MM.1S (cell line): ENCODE measurements around the gene TBC1D5.

Experiments used
- CTCF ChIP-seq: fragments of 300-600 bp; sonication (generic); IDR thresholded peaks from 2 replicates; pipeline ENCODE4 v1.5.1; 2016; ENCODE audit warnings: antibody characterized with exemption, low read length, mixed read lengths
- EZH2 ChIP-seq: fragments of 300-600 bp; sonication (generic); optimal IDR thresholded peaks from 2 replicates; pipeline ENCODE3; 2017; ENCODE audit warnings: low read depth, mild to moderate bottlenecking, antibody characterized with exemption, low read length, mixed read lengths
- EZH2phosphoT487 ChIP-seq: fragments of 300-600 bp; sonication (generic); IDR thresholded peaks from 2 replicates; pipeline ENCODE4 v1.6.1; 2018; ENCODE audit warnings: antibody characterized with exemption, low read length

GRCh38 chr3:17741621-17742101 is 770 bp downstream of the TBC1D5 start:
- TF ChIP-seq EZH2 (no peak), EZH2phosphoT487 (no peak), CTCF (no peak)
